ENCODE data around the gene AMFR.

The AMFR gene

DNA sequence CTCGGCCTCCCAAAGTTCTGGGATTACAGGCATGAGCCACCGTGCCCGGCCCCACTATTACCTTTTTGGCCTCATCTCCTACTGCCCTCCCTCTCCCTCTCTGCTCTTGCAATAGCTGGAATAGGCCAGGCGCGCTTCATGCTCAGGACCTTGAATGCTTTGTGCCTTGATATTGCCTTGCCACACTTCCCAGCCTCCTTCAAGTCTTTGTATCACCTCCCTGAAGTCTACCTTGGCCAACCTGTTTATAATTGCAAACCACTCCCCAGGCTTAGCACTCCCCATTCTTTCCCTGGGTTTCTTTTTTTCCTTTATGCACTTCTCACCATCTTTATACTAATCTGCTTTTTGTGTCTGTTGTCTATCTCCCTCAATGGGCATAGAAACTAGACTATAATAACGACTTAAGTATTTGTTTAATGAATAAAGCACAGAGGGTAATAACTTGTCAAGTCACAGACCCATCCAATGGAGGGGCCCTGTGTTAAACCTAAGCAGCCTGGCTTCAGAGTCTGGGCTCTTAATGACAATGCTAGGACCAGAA lies 32.7 kb upstream of the AMFR start:
- H3K4me2 ChIP-seq (ENCODE audit: low read length): no peak overlapping the region
- H3F3A ChIP-seq (ENCODE audit: insufficient read depth, low read length): no peaks in the 10 kb centered on the region
- H3K9ac ChIP-seq (ENCODE audit: low read length): no peak overlapping the region
- no peak overlapping the region for H3K4me3 ChIP-seq (ENCODE audit: low read depth, low read length, poor library complexity, severe bottlenecking)
- peaks cover 5% of the 10 kb centered on the region for H3K79me2 ChIP-seq (ENCODE audit: insufficient read depth, low read length)
- H3K36me3 ChIP-seq (ENCODE audit: insufficient read depth, low read length): peaks cover 89% of the 10 kb centered on the region
- no peak overlapping the region for H2AFZ ChIP-seq (ENCODE audit: low read length)
- H3K4me1 ChIP-seq (ENCODE audit: insufficient read depth, low read length, severe bottlenecking): peaks cover 1% of the 10 kb centered on the region
- no peaks in the 10 kb centered on the region for H3K9me2 ChIP-seq (ENCODE audit: low read depth, low read length)
- no peaks in the 10 kb centered on the region for H3K27me3 ChIP-seq (ENCODE audit: insufficient read depth, low read length)
- H3K9me3 ChIP-seq (ENCODE audit: low read length): no peaks in the 10 kb centered on the region
- H4K20me1 ChIP-seq (ENCODE audit: insufficient read depth, low read length): no peaks in the 10 kb centered on the region
- H3K27ac ChIP-seq (ENCODE audit: low read depth, low read length, poor library complexity, severe bottlenecking): no peak overlapping the region
- TF ChIP-seq EZH2 (IDR thresholded peaks at IDR 0.05; ENCODE audit: borderline replicate concordance, low read length): no peak
- TF ChIP-seq, protein P1, sequence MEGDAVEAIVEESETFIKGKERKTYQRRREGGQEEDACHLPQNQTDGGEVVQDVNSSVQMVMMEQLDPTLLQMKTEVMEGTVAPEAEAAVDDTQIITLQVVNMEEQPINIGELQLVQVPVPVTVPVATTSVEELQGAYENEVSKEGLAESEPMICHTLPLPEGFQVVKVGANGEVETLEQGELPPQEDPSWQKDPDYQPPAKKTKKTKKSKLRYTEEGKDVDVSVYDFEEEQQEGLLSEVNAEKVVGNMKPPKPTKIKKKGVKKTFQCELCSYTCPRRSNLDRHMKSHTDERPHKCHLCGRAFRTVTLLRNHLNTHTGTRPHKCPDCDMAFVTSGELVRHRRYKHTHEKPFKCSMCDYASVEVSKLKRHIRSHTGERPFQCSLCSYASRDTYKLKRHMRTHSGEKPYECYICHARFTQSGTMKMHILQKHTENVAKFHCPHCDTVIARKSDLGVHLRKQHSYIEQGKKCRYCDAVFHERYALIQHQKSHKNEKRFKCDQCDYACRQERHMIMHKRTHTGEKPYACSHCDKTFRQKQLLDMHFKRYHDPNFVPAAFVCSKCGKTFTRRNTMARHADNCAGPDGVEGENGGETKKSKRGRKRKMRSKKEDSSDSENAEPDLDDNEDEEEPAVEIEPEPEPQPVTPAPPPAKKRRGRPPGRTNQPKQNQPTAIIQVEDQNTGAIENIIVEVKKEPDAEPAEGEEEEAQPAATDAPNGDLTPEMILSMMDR (IDR thresholded peaks at IDR 0.05; ENCODE audit: low read length): no peak

DNA sequence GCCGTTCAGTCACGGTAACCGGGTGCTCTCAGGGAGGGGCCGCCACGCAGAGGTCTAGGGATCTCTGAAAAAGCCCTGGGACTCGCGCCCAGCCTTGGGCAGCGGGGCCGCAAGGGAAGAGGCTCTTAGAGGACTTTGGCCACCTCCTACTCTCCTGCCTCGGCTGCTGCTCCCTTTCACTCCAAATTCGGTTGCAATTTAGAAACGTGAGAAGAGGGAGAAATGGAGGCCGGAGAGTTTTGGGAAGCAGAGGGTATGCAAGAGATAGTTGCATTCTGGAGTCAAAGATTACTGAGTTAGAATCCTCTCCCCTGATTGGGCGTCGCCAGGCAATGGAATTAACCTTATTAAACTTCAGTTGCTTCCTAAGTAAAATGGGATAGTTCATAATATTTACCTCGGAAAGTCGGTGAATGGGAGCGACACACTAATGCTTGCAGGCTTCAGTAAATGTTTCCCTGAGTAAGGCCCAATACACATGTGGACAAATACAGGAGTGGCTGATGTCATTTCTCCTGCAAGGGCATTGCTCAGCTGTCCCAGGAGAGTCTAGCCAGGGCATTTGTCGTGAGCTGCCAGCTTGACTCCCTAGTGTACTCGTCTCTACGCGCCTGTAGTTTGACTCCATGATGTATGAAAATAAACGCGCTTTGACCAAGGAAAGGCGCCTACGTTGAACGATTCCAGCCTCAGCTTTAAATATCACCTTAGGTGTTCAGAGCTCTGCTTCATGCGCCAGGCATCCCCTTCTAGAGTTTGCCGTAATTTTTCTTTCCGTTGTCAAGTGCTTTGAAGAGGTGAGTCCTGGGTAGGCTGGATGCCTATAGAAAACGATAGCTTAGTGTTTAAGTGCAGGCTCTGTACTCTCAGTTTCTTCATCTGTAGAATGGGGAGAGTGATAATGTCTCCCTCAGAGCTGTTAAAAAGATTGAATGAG lies 26.7 kb upstream of the AMFR start:
- Histone ChIP-seq H4K20me1 (ENCODE audit: insufficient read depth, low read length) (no peaks in the 10 kb centered on the region), H3K9me3 (ENCODE audit: low read length) (no peaks in the 10 kb centered on the region), H3K27me3 (ENCODE audit: insufficient read depth, low read length) (no peaks in the 10 kb centered on the region), H3K9ac (ENCODE audit: low read length) (peak overlapping the region; percentile 81), H3K36me3 (ENCODE audit: insufficient read depth, low read length) (peaks cover 51% of the 10 kb centered on the region), H3K9me2 (ENCODE audit: low read depth, low read length) (no peaks in the 10 kb centered on the region), H3K27ac (ENCODE audit: low read depth, low read length, poor library complexity, severe bottlenecking) (no peak overlapping the region), H3K4me3 (ENCODE audit: low read depth, low read length, poor library complexity, severe bottlenecking) (peak overlapping the region; percentile 98), H3K79me2 (ENCODE audit: insufficient read depth, low read length) (peaks cover 60% of the 10 kb centered on the region), H3K4me2 (ENCODE audit: low read length) (peak overlapping the region; percentile 70), H2AFZ (ENCODE audit: low read length) (no peak overlapping the region), H3K4me1 (ENCODE audit: insufficient read depth, low read length, severe bottlenecking) (peaks cover 39% of the 10 kb centered on the region), H3F3A (ENCODE audit: insufficient read depth, low read length) (no peaks in the 10 kb centered on the region)
- no peak for TF ChIP-seq EZH2 (IDR thresholded peaks at IDR 0.05; ENCODE audit: borderline replicate concordance, low read length)
- TF ChIP-seq, protein P1 (IDR thresholded peaks at IDR 0.05; ENCODE audit: low read length): no peak

DNA sequence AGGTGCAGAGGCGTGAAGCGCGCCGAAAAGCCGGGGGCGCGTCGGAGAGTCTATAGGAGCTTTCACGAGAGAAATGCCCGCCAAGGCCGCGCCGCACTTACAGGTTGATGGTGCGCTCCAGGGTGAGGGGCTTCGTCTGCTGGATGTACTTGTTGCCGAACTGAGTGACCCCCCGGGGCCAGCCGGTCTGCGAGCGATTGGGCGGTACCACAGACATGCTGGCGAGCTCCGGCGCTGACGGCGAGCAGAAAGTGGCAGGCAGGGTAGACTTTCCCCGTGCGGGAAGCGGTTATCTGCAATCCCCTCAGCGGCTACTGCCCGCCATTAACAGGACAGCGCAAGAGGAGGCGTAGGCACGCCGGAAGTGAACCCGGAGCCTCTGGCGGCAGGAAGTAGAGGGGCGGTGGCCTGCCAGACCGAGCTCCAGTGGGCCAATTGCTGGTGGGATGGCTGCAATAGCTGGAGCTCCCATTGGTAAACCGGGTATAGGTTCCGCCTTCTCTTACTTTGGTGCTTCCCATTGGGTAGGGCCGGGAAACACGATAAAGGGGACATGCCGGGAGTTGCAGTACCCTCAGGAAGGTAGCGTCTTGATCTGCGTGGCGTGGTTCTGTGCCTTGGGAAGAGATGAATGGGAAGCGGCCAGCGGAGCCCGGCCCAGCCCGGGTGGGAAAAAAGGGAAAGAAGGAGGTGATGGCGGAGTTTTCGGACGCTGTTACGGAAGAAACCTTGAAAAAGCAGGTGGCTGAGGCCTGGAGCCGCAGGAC lies 25.8 kb upstream of the AMFR start, which contains the start of the genes NUDT21 and OGFOD1:
NUDT21 (minus strand) TSS at position 347 of the 767 bp plus-strand sequence; CDS start at position 217, 130 bp downstream.
OGFOD1 (plus strand) TSS at position 569 of the 767 bp plus-strand sequence; CDS start at position 628, 59 bp downstream.
- H4K20me1 ChIP-seq (ENCODE audit: insufficient read depth, low read length): no peaks in the 10 kb centered on the region
- H3K4me3 ChIP-seq (ENCODE audit: low read depth, low read length, poor library complexity, severe bottlenecking): peak within 1 kb of the TSS; percentile 98
- H2AFZ ChIP-seq (ENCODE audit: low read length): no peak within 1 kb of the TSS

More for the DNA sequence above, 25.8 kb upstream of the AMFR start, which contains the start of the genes NUDT21 and OGFOD1:
- Histone ChIP-seq H3K4me2 (ENCODE audit: low read length) (peak within 1 kb of the TSS; percentile 98), H3K36me3 (ENCODE audit: insufficient read depth, low read length) (peaks cover 51% of the 10 kb centered on the region), H3K9ac (ENCODE audit: low read length) (peak within 1 kb of the TSS; percentile 98), H3K4me1 (ENCODE audit: insufficient read depth, low read length, severe bottlenecking) (peaks cover 39% of the 10 kb centered on the region), H3K79me2 (ENCODE audit: insufficient read depth, low read length) (peaks cover 69% of the 10 kb centered on the region), H3K9me3 (ENCODE audit: low read length) (no peaks in the 10 kb centered on the region), H3F3A (ENCODE audit: insufficient read depth, low read length) (no peaks in the 10 kb centered on the region), H3K9me2 (ENCODE audit: low read depth, low read length) (no peaks in the 10 kb centered on the region), H3K27me3 (ENCODE audit: insufficient read depth, low read length) (no peaks in the 10 kb centered on the region), H3K27ac (ENCODE audit: low read depth, low read length, poor library complexity, severe bottlenecking) (peak within 1 kb of the TSS; percentile 88)
- TF ChIP-seq, protein P1 (IDR thresholded peaks at IDR 0.05; ENCODE audit: low read length): no peak
- TF ChIP-seq EZH2 (IDR thresholded peaks at IDR 0.05; ENCODE audit: borderline replicate concordance, low read length): no peak
